ENCODE data around the gene ULK3. TPM values are rescaled to one million over a fixed set of nuclear protein-coding genes. Genes with fewer than 3 reads are reported as not detected.

ULK3 gene
- total RNA-seq, 2 experiments from 2014 or later = 56.9 to 58.0 TPM

GRCh38 chr15:74808840-74809229, 34.1 kb downstream of the ULK3 start:
- ATAC-seq (no peak), DNase-seq (no peak)
- H3K27ac Mint-ChIP-seq = peak overlapping the region; percentile 56
- POLR2A ChIA-PET = interaction anchor here (1.3 kb wide), 1 partner anchor 41 kb away, joined by 3 read pairs; no protein-coding TSS in a partner anchor
- H3K9me3 Mint-ChIP-seq (ENCODE audit: insufficient read depth) = no peaks in the 10 kb centered on the region
- peaks cover 16% of the 10 kb centered on the region for H3K36me3 Mint-ChIP-seq (ENCODE audit: low read depth)
- H3K4me3 Mint-ChIP-seq = no peak overlapping the region
- H3K27me3 Mint-ChIP-seq (ENCODE audit: low read depth) = peaks cover 7% of the 10 kb centered on the region
- CTCF ChIA-PET = interaction anchor here (0.6 to 1.4 kb wide), 4 partner anchors 9 to 93 kb away, joined by 3 to 4 read pairs (median 4); no protein-coding TSS in a partner anchor
- H3K4me1 Mint-ChIP-seq (ENCODE audit: low read depth) = peaks cover 23% of the 10 kb centered on the region

GRCh38 chr15:74808078-74808839, 34.7 kb downstream of the ULK3 start:
- H3K36me3 Mint-ChIP-seq (ENCODE audit: low read depth) = peaks cover 18% of the 10 kb centered on the region
- no peaks in the 10 kb centered on the region for H3K9me3 Mint-ChIP-seq (ENCODE audit: insufficient read depth)
- ChIA-PET CTCF (interaction anchor here (0.6 to 7.2 kb wide), 7 partner anchors 9 to 93 kb away, joined by 3 to 27 read pairs (median 4); no protein-coding TSS in a partner anchor), POLR2A (interaction anchor here (0.7 to 1.3 kb wide), 2 partner anchors 40 to 163 kb away, joined by 3 read pairs; no protein-coding TSS in a partner anchor)
- H3K4me3 Mint-ChIP-seq = no peak overlapping the region
- H3K27me3 Mint-ChIP-seq (ENCODE audit: low read depth) = peaks cover 7% of the 10 kb centered on the region
- DNase-seq (no peak), ATAC-seq (no peak)
- peak overlapping the region; percentile 55 for H3K27ac Mint-ChIP-seq
- H3K4me1 Mint-ChIP-seq (ENCODE audit: low read depth) = peaks cover 23% of the 10 kb centered on the region

- CTCF ChIA-PET = interaction anchor here (1.0 to 7.2 kb wide), 3 partner anchors 14 to 36 kb away, joined by 4 to 27 read pairs (median 4); no protein-coding TSS in a partner anchor
Observed at GRCh38 chr15:74807282-74807681, 35.7 kb downstream of the ULK3 start.

GRCh38 chr15:74804935-74805334, 38.0 kb downstream of the ULK3 start:
- ChIA-PET POLR2A (interaction anchor here (1.0 to 1.2 kb wide), 4 partner anchors 12 to 28 kb away, joined by 3 to 4 read pairs (median 4); no protein-coding TSS in a partner anchor), CTCF (interaction anchor here (0.8 to 7.2 kb wide), 5 partner anchors 11 to 33 kb away, joined by 3 to 27 read pairs (median 7); no protein-coding TSS in a partner anchor)
- Mint-ChIP-seq H3K27me3 (ENCODE audit: low read depth) (peaks cover 5% of the 10 kb centered on the region), H3K36me3 (ENCODE audit: low read depth) (peaks cover 45% of the 10 kb centered on the region), H3K4me1 (ENCODE audit: low read depth) (peaks cover 33% of the 10 kb centered on the region), H3K4me3 (no peak overlapping the region), H3K9me3 (ENCODE audit: insufficient read depth) (no peaks in the 10 kb centered on the region), H3K27ac (peak overlapping the region; percentile 61)
- DNase-seq (no peak), ATAC-seq (no peak)

More at GRCh38 chr15:74807282-74807681, 35.7 kb downstream of the ULK3 start:
- POLR2A ChIA-PET = interaction anchor here (0.8 to 1.3 kb wide), 2 partner anchors 19 to 39 kb away, joined by 3 read pairs; partner anchors contain the start of gene CPLX3
- DNase-seq (no peak), ATAC-seq (no peak)
- Mint-ChIP-seq H3K9me3 (ENCODE audit: insufficient read depth) (no peaks in the 10 kb centered on the region), H3K4me3 (no peak overlapping the region), H3K27me3 (ENCODE audit: low read depth) (peaks cover 7% of the 10 kb centered on the region), H3K27ac (peak overlapping the region; percentile 44), H3K36me3 (ENCODE audit: low read depth) (peaks cover 25% of the 10 kb centered on the region), H3K4me1 (ENCODE audit: low read depth) (peaks cover 23% of the 10 kb centered on the region)

- H3K4me3 Mint-ChIP-seq = no peak overlapping the region
- ATAC-seq = no peak
- no peak overlapping the region for H3K27ac Mint-ChIP-seq
- CTCF ChIA-PET = interaction anchor here (7.2 kb wide), 1 partner anchor 9 kb away, joined by 27 read pairs; no protein-coding TSS in a partner anchor
- H3K36me3 Mint-ChIP-seq (ENCODE audit: low read depth) = peaks cover 62% of the 10 kb centered on the region
- DNase-seq = no peak
- H3K9me3 Mint-ChIP-seq (ENCODE audit: insufficient read depth) = no peaks in the 10 kb centered on the region
- POLR2A ChIA-PET = no interaction called here
- H3K4me1 Mint-ChIP-seq (ENCODE audit: low read depth) = peaks cover 52% of the 10 kb centered on the region
- no peaks in the 10 kb centered on the region for H3K27me3 Mint-ChIP-seq (ENCODE audit: low read depth)
Observed at GRCh38 chr15:74802862-74803447, 40.0 kb downstream of the ULK3 start.

- CTCF ChIA-PET = interaction anchor here (1.0 to 7.2 kb wide), 2 partner anchors 9 to 15 kb away, joined by 3 to 27 read pairs; no protein-coding TSS in a partner anchor
- H3K27me3 Mint-ChIP-seq (ENCODE audit: low read depth) = no peaks in the 10 kb centered on the region
Observed at GRCh38 chr15:74802290-74802689, 40.7 kb downstream of the ULK3 start.

GRCh38 chr15:74801311-74801997, 41.5 kb downstream of the ULK3 start:
- Mint-ChIP-seq H3K4me3 (no peak overlapping the region), H3K36me3 (ENCODE audit: low read depth) (peaks cover 70% of the 10 kb centered on the region), H3K27ac (no peak overlapping the region), H3K9me3 (ENCODE audit: insufficient read depth) (no peaks in the 10 kb centered on the region), H3K27me3 (ENCODE audit: low read depth) (no peaks in the 10 kb centered on the region), H3K4me1 (ENCODE audit: low read depth) (peaks cover 52% of the 10 kb centered on the region)
- ChIA-PET CTCF (interaction anchor here (1.0 to 25.5 kb wide), 7 partner anchors 8 to 184 kb away, joined by 3 to 1683 read pairs (median 5); partner anchors contain the start of gene CSK), POLR2A (interaction anchor here (20.1 kb wide), 1 partner anchor 23 kb away, joined by 670 read pairs; the partner anchor contains the start of gene CSK)
- ATAC-seq (no peak), DNase-seq (no peak)

More at GRCh38 chr15:74802290-74802689, 40.7 kb downstream of the ULK3 start:
- Mint-ChIP-seq H3K4me1 (ENCODE audit: low read depth) (peaks cover 55% of the 10 kb centered on the region), H3K36me3 (ENCODE audit: low read depth) (peaks cover 69% of the 10 kb centered on the region), H3K9me3 (ENCODE audit: insufficient read depth) (no peaks in the 10 kb centered on the region), H3K27ac (no peak overlapping the region), H3K4me3 (no peak overlapping the region)
- DNase-seq (no peak), ATAC-seq (no peak)
- POLR2A ChIA-PET = interaction anchor here (20.1 kb wide), 1 partner anchor 24 kb away, joined by 670 read pairs; the partner anchor contains the start of gene CSK

- CTCF ChIA-PET = interaction anchor here (0.7 to 25.5 kb wide), 11 partner anchors 18 to 187 kb away, joined by 3 to 1683 read pairs (median 3); partner anchors contain the start of gene CSK
- POLR2A ChIA-PET = interaction anchor here (20.1 kb wide), 1 partner anchor 22 kb away, joined by 670 read pairs; the partner anchor contains the start of gene CSK
- H3K27me3 Mint-ChIP-seq (ENCODE audit: low read depth) = no peaks in the 10 kb centered on the region
- DNase-seq (no peak), ATAC-seq (no peak)
- H3K36me3 Mint-ChIP-seq (ENCODE audit: low read depth) = peaks cover 75% of the 10 kb centered on the region
- H3K4me3 Mint-ChIP-seq = no peak overlapping the region
- peaks cover 53% of the 10 kb centered on the region for H3K4me1 Mint-ChIP-seq (ENCODE audit: low read depth)
- H3K9me3 Mint-ChIP-seq (ENCODE audit: insufficient read depth) = no peaks in the 10 kb centered on the region
- H3K27ac Mint-ChIP-seq = peak overlapping the region; percentile 81
Observed at GRCh38 chr15:74800559-74801094, 42.3 kb downstream of the ULK3 start.

GRCh38 chr15:74799856-74800558, 42.9 kb downstream of the ULK3 start:
- ChIA-PET POLR2A (interaction anchor here (0.6 to 20.1 kb wide), 2 partner anchors 21 to 130 kb away, joined by 3 to 670 read pairs; partner anchors contain the start of gene CSK), CTCF (interaction anchor here (0.7 to 25.5 kb wide), 19 partner anchors 8 to 186 kb away, joined by 3 to 1683 read pairs (median 3); partner anchors contain the start of gene CSK)
- Mint-ChIP-seq H3K36me3 (ENCODE audit: low read depth) (peaks cover 79% of the 10 kb centered on the region), H3K4me3 (no peak overlapping the region), H3K9me3 (ENCODE audit: insufficient read depth) (no peaks in the 10 kb centered on the region), H3K27me3 (ENCODE audit: low read depth) (no peaks in the 10 kb centered on the region), H3K4me1 (ENCODE audit: low read depth) (peaks cover 58% of the 10 kb centered on the region), H3K27ac (peak overlapping the region; percentile 81)
- ATAC-seq = peak; percentile 91
- peak; percentile 90 for DNase-seq

- H3K27me3 Mint-ChIP-seq (ENCODE audit: low read depth) = no peaks in the 10 kb centered on the region
- H3K36me3 Mint-ChIP-seq (ENCODE audit: low read depth) = peaks cover 79% of the 10 kb centered on the region
- H3K27ac Mint-ChIP-seq = peak overlapping the region; percentile 81
- CTCF ChIA-PET = interaction anchor here (0.7 to 25.5 kb wide), 14 partner anchors 9 to 186 kb away, joined by 3 to 1683 read pairs (median 4); partner anchors contain the start of gene CSK
- POLR2A ChIA-PET = interaction anchor here (0.6 to 20.1 kb wide), 3 partner anchors 21 to 183 kb away, joined by 3 to 670 read pairs (median 4); partner anchors contain the start of gene CSK
- DNase-seq (peak; percentile 46), ATAC-seq (no peak)
- H3K4me1 Mint-ChIP-seq (ENCODE audit: low read depth) = peaks cover 62% of the 10 kb centered on the region
- no peaks in the 10 kb centered on the region for H3K9me3 Mint-ChIP-seq (ENCODE audit: insufficient read depth)
- H3K4me3 Mint-ChIP-seq = no peak overlapping the region
Observed at GRCh38 chr15:74799255-74799855, 43.6 kb downstream of the ULK3 start.

Measured in activated CD8-positive, alpha-beta T cell treated with anti-CD3 and anti-CD28 coated beads, Interleukin-2, amount 10 ng/mL, durations not matched to agents 7 days and 5 days (primary cell).